AG09319 (cell line): Measurements from ENCODE around the gene EIF2AK3.

Experiments
- DNase-seq: peaks from one replicate; pipeline ENCODE4 v3.0.0-alpha.2; 2010; ENCODE audit warnings: low read depth; ENCODE audit errors: extremely low read depth
- TF ChIP-seq, protein P1 (sequence below): IDR thresholded peaks from 2 replicates; pipeline ENCODE4 v1.5.1; 2011; ENCODE audit warnings: low read depth, mild to moderate bottlenecking, inconsistent platforms, low read length, moderate library complexity

Gene EIF2AK3

DNA sequence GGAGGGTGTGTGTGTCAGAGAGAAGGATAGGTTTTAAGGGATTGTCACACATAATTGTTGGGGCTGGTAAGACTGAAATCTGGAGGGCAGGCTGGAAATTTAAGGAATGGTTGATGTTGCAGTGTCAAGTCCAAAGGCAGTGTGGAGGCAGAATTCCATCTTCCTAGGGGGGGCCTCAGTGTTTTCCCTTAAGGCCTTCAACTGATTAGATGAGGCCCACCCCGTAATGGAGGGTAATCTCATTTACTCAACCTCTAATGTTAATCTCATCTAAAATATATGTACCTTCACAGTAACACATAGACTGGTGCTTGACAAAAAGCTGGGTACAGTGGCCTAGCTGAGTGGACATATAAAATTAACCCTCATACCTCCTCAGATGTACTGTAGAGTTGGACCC lies 33.4 kb upstream of the EIF2AK3 start:
- TF ChIP-seq, protein P1, sequence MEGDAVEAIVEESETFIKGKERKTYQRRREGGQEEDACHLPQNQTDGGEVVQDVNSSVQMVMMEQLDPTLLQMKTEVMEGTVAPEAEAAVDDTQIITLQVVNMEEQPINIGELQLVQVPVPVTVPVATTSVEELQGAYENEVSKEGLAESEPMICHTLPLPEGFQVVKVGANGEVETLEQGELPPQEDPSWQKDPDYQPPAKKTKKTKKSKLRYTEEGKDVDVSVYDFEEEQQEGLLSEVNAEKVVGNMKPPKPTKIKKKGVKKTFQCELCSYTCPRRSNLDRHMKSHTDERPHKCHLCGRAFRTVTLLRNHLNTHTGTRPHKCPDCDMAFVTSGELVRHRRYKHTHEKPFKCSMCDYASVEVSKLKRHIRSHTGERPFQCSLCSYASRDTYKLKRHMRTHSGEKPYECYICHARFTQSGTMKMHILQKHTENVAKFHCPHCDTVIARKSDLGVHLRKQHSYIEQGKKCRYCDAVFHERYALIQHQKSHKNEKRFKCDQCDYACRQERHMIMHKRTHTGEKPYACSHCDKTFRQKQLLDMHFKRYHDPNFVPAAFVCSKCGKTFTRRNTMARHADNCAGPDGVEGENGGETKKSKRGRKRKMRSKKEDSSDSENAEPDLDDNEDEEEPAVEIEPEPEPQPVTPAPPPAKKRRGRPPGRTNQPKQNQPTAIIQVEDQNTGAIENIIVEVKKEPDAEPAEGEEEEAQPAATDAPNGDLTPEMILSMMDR, result no peak
- DNase-seq, result no peak

DNA sequence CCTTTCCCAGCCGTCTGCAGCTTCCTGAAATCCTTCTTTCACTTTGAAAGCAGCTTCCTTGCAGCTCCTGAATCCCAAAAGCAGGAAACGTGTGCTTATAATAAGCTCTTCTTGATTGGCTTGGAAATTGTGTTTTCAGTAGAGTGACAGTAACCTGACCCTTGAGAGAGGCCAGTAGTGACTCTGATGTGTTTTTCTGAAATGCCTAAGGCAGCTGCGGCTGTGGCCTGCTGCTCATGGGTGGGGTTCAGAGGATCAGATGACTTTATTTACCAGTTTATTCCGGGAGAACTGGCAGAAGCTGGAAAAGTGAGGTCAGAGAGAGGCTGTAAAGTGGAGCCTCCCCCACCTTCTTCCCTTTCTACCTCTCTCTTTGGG lies 32.3 kb upstream of the EIF2AK3 start:
- TF ChIP-seq, protein P1, result no peak
- peak; percentile 82 for DNase-seq

DNA sequence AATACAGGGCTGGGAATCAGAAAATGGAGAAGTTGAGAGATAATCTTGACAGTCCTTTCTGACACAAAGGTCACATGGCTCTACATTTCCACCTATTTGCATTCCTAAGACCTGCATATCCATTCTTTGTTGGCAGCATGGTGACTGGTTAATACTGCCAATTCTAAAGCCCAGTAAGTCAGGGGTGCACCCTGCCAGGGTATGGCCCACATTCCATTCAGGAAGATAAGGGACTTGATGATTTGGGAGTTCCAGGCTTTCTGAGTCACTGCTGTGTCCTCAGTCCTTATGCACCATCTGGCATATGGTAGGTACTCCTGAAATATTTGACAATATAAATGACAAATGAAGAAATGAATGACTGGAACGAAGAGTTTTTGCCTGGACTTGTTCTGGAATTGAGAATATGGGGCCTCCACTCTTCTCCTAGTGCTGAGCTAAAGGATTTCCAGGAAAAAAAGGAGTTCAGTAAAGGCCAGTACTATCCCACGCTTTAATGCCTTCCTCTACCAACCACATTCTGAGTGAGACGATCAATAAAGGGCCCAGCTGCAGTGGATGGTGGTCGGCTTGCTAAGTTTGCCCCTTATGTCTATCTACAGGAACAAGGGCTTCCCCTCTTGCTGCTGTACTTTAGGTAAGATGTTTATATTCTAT lies 31.7 kb upstream of the EIF2AK3 start:
- TF ChIP-seq, protein P1, result no peak
- no peak for DNase-seq

DNA sequence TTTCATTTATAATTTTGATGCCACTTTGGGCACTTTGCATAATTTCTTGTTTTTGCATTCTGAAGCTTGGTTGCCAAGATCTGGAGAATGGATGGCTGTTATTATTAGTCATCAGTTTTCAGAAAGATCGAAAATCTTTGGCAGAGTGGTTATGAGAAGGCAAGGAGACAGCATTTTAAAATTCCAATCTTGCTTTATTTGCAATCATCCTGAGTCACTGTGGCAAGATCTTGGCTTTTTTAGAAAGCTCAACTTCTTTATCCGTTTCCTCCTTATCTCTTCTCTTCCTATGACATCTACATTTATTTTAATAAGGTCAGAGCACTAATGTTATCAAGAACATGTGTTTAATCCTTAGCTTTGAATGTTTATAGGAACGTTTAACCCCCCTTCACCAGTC lies 31.1 kb upstream of the EIF2AK3 start:
- no peak for DNase-seq

DNA sequence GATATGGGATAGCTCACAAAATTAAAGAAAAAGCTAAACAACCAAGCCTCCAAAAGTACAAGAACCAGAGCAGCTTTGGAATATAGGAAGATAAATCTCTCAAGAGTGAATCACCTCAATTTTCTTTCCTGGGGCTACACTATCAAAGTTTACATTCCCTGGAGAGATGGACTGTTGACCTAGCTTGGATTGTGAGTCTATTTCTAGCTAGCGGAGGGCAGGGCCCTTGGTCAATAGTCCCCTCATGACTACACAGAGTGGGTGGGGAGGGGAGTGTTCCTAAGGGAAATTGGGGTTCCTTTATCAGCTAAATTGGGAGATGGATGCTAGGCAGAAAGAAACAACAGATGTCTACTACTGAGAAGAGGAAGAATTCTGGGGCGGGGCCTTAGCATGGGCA lies 29.9 kb upstream of the EIF2AK3 start:
- TF ChIP-seq, protein P1, result no peak
- DNase-seq, result no peak

More for the DNA sequence above, 31.1 kb upstream of the EIF2AK3 start:
- TF ChIP-seq, protein P1, result no peak

DNA sequence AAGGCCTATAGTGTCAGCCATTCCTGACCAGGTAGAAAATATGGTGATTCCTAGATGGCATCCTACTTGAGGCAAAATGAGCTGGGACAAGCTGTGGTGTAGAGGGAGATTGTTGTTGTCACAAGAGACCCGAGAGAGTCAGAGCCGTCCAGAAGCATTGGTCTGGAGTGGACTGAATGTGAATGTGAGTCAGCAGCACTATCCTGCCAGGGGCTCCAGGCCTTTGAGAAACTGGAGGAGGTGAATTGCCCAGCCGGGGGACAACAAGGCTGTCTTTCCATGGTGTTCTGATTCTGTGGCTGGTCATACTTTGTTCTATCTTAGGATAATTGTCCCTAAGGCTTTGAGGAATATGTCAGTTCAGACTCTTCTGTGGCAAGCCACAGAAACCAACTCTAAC lies 29.4 kb upstream of the EIF2AK3 start:
- no peak for DNase-seq
- TF ChIP-seq, protein P1, result no peak

DNA sequence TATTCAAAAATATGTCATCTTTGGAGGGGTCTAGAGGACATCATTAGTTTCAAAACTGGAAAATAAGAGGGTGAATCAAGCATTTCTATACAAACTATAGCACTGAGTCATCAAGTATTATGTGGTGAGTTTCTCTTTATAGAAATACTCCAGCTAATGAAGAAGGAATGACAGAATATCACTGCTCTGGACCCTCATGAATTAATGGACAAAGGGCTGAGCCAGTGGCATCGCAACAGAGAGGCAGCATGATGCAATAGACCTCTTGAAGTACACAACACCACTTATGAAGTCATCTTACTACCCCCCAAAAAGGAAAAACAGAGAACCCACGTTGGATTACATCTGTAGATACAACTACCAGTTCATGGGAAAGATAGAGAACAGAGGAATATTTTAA lies 27.4 kb upstream of the EIF2AK3 start:
- DNase-seq, result no peak
- TF ChIP-seq, protein P1, result no peak
